ENCODE measurements around the gene CORO2B.

GRCh38 chr15:68583936-68584755, 5.4 kb downstream of the CORO2B start:
- no peak for TF ChIP-seq EP300 (IDR thresholded peaks at IDR 0.05)
- no peak for TF ChIP-seq CTCF (IDR thresholded peaks at IDR 0.05)
- TF ChIP-seq POLR2A (IDR thresholded peaks at IDR 0.05): no peak
